Measurements from ENCODE around the gene CBX8. TPM values are rescaled to one million over a fixed set of nuclear protein-coding genes. Genes with fewer than 3 reads are reported as not detected.

The CBX8 gene
- total and polyA plus RNA-seq, 2 of the 13 experiments (the other 11 are each of a cell fraction or from before 2014, with no cell fraction given) = 0.34 to 12.6 TPM

- TF ChIP-seq, protein P1, sequence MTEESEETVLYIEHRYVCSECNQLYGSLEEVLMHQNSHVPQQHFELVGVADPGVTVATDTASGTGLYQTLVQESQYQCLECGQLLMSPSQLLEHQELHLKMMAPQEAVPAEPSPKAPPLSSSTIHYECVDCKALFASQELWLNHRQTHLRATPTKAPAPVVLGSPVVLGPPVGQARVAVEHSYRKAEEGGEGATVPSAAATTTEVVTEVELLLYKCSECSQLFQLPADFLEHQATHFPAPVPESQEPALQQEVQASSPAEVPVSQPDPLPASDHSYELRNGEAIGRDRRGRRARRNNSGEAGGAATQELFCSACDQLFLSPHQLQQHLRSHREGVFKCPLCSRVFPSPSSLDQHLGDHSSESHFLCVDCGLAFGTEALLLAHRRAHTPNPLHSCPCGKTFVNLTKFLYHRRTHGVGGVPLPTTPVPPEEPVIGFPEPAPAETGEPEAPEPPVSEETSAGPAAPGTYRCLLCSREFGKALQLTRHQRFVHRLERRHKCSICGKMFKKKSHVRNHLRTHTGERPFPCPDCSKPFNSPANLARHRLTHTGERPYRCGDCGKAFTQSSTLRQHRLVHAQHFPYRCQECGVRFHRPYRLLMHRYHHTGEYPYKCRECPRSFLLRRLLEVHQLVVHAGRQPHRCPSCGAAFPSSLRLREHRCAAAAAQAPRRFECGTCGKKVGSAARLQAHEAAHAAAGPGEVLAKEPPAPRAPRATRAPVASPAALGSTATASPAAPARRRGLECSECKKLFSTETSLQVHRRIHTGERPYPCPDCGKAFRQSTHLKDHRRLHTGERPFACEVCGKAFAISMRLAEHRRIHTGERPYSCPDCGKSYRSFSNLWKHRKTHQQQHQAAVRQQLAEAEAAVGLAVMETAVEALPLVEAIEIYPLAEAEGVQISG (CRISPR knock-in tag; IDR thresholded peaks at IDR 0.05) = no peak
- peak; percentile 63; the same call in 1 of the 2 replicates for TF ChIP-seq ZNF841 (CRISPR knock-in tag; IDR thresholded peaks at IDR 0.05; ENCODE audit: borderline replicate concordance)
- TF ChIP-seq MTF2 (CRISPR knock-in tag; IDR thresholded peaks at IDR 0.05; ENCODE audit: borderline replicate concordance) = no peak
- TF ChIP-seq HES4 (CRISPR knock-in tag; IDR thresholded peaks at IDR 0.05; ENCODE audit: borderline replicate concordance) = no peak
- no peak for TF ChIP-seq ZNF432 (CRISPR knock-in tag; IDR thresholded peaks at IDR 0.05; ENCODE audit: borderline replicate concordance)
- TF ChIP-seq RCOR2 (CRISPR knock-in tag; IDR thresholded peaks at IDR 0.05) = no peak
- TF ChIP-seq, protein P2, sequence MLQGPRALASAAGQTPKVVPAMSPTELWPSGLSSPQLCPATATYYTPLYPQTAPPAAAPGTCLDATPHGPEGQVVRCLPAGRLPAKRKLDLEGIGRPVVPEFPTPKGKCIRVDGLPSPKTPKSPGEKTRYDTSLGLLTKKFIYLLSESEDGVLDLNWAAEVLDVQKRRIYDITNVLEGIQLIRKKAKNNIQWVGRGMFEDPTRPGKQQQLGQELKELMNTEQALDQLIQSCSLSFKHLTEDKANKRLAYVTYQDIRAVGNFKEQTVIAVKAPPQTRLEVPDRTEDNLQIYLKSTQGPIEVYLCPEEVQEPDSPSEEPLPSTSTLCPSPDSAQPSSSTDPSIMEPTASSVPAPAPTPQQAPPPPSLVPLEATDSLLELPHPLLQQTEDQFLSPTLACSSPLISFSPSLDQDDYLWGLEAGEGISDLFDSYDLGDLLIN (CRISPR knock-in tag; IDR thresholded peaks at IDR 0.05; ENCODE audit: borderline replicate concordance) = no peak
- no peak for TF ChIP-seq SKIL (CRISPR knock-in tag; IDR thresholded peaks at IDR 0.05; ENCODE audit: borderline replicate concordance)
- TF ChIP-seq SOX6 (IDR thresholded peaks at IDR 0.05) = no peak
- TF ChIP-seq SOX6 (CRISPR knock-in tag; IDR thresholded peaks at IDR 0.05) = no peak
- no peak for TF ChIP-seq MZF1 (CRISPR knock-in tag; IDR thresholded peaks at IDR 0.05; ENCODE audit: borderline replicate concordance)
- TF ChIP-seq ZNF770 (CRISPR knock-in tag; IDR thresholded peaks at IDR 0.05) = no peak
- no peak for TF ChIP-seq FUBP1 (CRISPR knock-in tag; IDR thresholded peaks at IDR 0.05; ENCODE audit: borderline replicate concordance)
- 0 out of 2 replicates have a peak, but pooled peaks have one; percentile 44 for TF ChIP-seq IRX3 (CRISPR knock-in tag; IDR thresholded peaks at IDR 0.05; ENCODE audit: borderline replicate concordance, low read depth)
- TF ChIP-seq HOXA3 (CRISPR knock-in tag; IDR thresholded peaks at IDR 0.05) = peak; percentile 83
- TF ChIP-seq ZNF335 (CRISPR knock-in tag; IDR thresholded peaks at IDR 0.05) = no peak
- no peak for TF ChIP-seq ZNF704 (CRISPR knock-in tag; IDR thresholded peaks at IDR 0.05; ENCODE audit: borderline replicate concordance)
Measured at GRCh38 chr17:79840269-79840988, 43.6 kb upstream of the CBX8 start (continued).

Data from HepG2 (cell line).